Transverse colon (tissue), 4 donors: ENCODE measurements around the gene ENG.

Experiments
- POLR2A ChIP-seq: fragments of 450-650 bp; IDR thresholded peaks from one replicate; pipeline ENCODE4 v1.6.1; 2016; ENCODE audit warnings: antibody characterized with exemption, mild to moderate bottlenecking, moderate library complexity
- POLR2AphosphoS5 ChIP-seq, 3 donors: sonication (generic); formaldehyde crosslinking; IDR thresholded peaks; one replicate each; pipeline ENCODE4 v1.6.1; 2016; ENCODE audit warnings: antibody characterized with exemption in 3 of 3
- TF ChIP-seq, protein P1 (sequence below), 5 experiments: fragments of 200-600 bp in 3 of 5; fragments of 450-650 bp in 2 of 5; sonication (generic) in 3 of 5; IDR thresholded peaks; 1 replicate in 2 of 5; 2 replicates in 3 of 5; pipeline ENCODE4 v1.5.1; 2016 to 2017; ENCODE audit warnings: antibody characterized with exemption in 5 of 5, inconsistent platforms in 3 of 5, mild to moderate bottlenecking in 2 of 5, moderate library complexity in 1 of 5

DNA sequence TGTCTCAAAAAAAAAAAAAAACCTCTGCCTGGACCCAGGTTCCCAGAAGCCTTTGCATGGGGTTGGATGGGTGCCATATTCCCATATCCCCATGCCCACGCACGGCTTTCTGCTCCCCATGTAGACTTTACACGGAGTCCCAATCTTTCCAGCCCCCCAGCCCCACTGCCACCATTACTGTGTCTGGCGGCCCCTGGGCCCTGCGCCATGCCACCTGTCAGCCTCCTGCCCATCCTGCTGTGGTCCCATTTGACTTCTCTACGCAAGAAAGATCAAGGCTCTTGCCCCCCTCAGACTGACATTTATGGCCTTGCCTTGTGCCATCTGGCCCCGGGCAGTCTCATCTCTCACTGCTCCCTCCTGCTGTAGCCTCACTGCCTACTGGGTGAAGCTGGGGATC is 29.5 kb upstream of the ENG start:
- TF ChIP-seq POLR2AphosphoS5 (IDR thresholded peaks at IDR 0.05) (no peak), POLR2A (no peak)
- TF ChIP-seq, protein P1, sequence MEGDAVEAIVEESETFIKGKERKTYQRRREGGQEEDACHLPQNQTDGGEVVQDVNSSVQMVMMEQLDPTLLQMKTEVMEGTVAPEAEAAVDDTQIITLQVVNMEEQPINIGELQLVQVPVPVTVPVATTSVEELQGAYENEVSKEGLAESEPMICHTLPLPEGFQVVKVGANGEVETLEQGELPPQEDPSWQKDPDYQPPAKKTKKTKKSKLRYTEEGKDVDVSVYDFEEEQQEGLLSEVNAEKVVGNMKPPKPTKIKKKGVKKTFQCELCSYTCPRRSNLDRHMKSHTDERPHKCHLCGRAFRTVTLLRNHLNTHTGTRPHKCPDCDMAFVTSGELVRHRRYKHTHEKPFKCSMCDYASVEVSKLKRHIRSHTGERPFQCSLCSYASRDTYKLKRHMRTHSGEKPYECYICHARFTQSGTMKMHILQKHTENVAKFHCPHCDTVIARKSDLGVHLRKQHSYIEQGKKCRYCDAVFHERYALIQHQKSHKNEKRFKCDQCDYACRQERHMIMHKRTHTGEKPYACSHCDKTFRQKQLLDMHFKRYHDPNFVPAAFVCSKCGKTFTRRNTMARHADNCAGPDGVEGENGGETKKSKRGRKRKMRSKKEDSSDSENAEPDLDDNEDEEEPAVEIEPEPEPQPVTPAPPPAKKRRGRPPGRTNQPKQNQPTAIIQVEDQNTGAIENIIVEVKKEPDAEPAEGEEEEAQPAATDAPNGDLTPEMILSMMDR (IDR thresholded peaks at IDR 0.05): no peak
